Stomach smooth muscle (tissue), 2 donors: Measurements from ENCODE around the gene PGM2L1.
"Not testable (repeated sequence)": the region's sequence is repeated elsewhere in the genome, so short reads cannot be mapped to it uniquely, and the experiment has no call there.

Experiments
- H3K27ac ChIP-seq: one replicate; pipeline ENCODE4 v1.7.0; 2013; ENCODE audit warnings: mild to moderate bottlenecking, low read length, inconsistent platforms
- H3K27me3 ChIP-seq, 2 donors: one replicate each; pipeline ENCODE4 v1.7.0; 2013; ENCODE audit warnings: low read length in 2 of 2; ENCODE audit not compliant: insufficient read depth in 2 of 2, control insufficient read depth in 1 of 2
- H3K36me3 ChIP-seq, 2 donors: one replicate each; pipeline ENCODE4 v1.7.0; 2013; ENCODE audit warnings: low read length in 2 of 2; ENCODE audit not compliant: control insufficient read depth in 2 of 2, insufficient read depth in 2 of 2
- H3K4me1 ChIP-seq: one replicate; pipeline ENCODE4 v1.7.0; 2013; ENCODE audit warnings: low read length; ENCODE audit not compliant: control insufficient read depth, insufficient read depth
- H3K4me3 ChIP-seq, 2 donors: one replicate each; pipeline ENCODE4 v1.7.0; 2013; ENCODE audit warnings: low read length in 2 of 2
- H3K9ac ChIP-seq, 2 donors: one replicate each; pipeline ENCODE4 v1.7.0; 2013; ENCODE audit warnings: low read length in 2 of 2, mild to moderate bottlenecking in 1 of 2
- H3K9me3 ChIP-seq, 2 donors: one replicate each; pipeline ENCODE4 v1.7.0; 2013; ENCODE audit warnings: low read length in 2 of 2; ENCODE audit not compliant: control insufficient read depth in 2 of 2
- donor health status: healthy.
- donor health status: Pancreatic carcinoma.

PGM2L1 gene

DNA sequence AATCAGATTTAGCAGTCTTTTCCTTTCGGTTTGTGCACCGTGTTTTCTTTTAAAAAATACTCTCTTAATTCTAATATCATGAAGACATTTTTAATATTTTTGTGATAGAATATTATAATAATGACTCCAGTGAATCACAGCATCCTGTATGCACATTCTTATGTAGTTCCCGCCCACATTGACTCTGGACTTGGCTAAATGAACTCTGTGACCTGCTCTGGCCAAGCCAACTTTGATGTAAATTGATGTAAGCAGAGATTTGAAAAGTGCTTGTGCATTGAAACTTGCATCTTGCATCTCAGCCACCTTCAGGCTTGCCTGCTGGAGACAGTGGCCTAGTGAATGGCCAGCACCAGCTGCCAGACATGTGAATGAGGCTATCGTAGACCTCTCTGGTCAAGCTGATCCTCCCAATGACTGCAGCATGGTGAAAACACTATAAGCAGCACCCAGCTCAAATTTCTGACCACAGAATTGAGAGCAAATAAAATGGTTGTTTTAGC lies 29.2 kb upstream of the PGM2L1 start:
- Histone ChIP-seq H3K27me3 (no peaks in the 10 kb centered on the region), H3K4me3 (no peak overlapping the region), H3K9me3 (peaks cover 3 to 4% of the 10 kb centered on the region in 2 donors), H3K27ac (no peak overlapping the region), H3K9ac (no peak overlapping the region), H3K4me1 (no peaks in the 10 kb centered on the region), H3K36me3 (no peaks in the 10 kb centered on the region)

DNA sequence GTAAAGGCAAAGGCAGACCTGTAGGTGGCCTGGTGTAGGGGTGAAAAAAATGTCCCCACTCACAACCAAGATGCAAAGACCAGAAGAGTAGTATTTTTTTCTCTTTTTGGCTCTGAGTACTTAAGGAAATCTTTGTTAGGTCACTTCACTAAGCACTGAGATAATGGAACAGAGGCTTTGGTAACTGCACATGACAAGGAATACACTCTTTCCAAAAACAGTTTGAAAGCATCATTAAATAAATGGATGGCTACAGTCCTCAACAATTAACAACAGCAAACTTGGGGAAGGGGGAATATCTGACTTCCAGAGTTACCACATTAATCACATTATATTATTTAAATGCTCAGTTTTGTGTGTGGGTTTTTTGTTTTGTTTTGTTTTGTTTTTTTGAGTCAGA lies 26.9 kb upstream of the PGM2L1 start:
- no peaks in the 10 kb centered on the region for H3K36me3 ChIP-seq
- H3K27ac ChIP-seq: no peak overlapping the region
- no peak overlapping the region for H3K9ac ChIP-seq
- peaks cover 3 to 4% of the 10 kb centered on the region in 2 donors for H3K9me3 ChIP-seq
- H3K27me3 ChIP-seq: no peaks in the 10 kb centered on the region
- no peak overlapping the region for H3K4me3 ChIP-seq
- H3K4me1 ChIP-seq: no peaks in the 10 kb centered on the region

DNA sequence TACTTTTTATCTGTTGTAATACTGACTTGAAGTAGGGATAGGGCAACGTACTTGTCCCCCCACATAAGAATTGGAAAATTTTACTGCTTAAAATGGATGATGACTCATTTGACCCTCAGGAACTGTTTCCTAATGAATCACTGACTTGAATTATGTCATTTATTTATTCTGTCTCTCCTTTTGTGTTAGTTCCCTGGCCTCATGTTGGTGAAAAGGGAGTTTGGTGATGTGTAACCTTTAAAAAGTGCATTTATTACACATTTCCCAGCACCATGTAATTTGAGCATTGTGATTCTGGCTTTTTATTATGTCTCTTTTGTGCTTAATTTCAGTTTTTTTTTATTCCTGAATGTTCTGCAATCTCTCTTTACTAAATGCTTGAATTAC lies 20.3 kb upstream of the PGM2L1 start:
- Histone ChIP-seq H3K4me3 (no peak overlapping the region), H3K9ac (no peak overlapping the region), H3K27ac (no peak overlapping the region), H3K27me3 (no peaks in the 10 kb centered on the region), H3K9me3 (no peaks in the 10 kb centered on the region), H3K36me3 (no peaks in the 10 kb centered on the region), H3K4me1 (peaks cover 6% of the 10 kb centered on the region)

DNA sequence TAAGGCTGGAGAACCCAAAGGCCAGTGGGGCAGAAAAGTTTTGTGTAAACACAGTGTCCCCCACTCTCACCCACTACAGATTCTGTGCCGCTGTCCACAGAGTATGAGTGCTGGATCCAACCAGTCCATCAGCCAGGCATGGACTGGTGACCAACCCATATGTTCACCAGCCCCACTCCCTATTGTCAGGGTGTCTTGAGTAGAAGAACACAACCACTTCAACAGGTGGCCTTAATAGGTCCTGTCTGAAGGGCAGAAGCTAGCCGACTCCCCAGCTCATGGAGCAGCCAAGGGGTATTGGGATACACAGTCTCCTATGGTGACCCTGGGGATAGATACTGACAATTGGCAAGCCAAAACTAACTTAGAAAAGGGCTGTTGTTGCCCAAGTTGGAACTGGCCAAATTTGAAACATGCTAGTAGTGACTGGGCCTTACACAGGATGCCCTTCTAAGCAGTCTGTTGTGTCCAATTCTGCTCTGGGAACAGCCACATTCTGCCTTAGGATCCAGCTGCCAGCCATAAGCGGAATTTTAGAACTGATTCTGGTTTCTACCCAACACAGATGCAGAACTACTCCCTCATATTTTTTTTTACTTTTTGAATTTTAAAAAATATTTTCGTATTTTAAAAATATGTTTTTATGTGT lies 19.8 kb upstream of the PGM2L1 start:
- H3K4me3 ChIP-seq: no peak overlapping the region
- no peaks in the 10 kb centered on the region for H3K27me3 ChIP-seq
- peak overlapping the region; percentile 46 for H3K27ac ChIP-seq
- H3K9me3 ChIP-seq: no peaks in the 10 kb centered on the region
- H3K9ac ChIP-seq: no peak overlapping the region
- no peaks in the 10 kb centered on the region for H3K36me3 ChIP-seq
- H3K4me1 ChIP-seq: peaks cover 6% of the 10 kb centered on the region

DNA sequence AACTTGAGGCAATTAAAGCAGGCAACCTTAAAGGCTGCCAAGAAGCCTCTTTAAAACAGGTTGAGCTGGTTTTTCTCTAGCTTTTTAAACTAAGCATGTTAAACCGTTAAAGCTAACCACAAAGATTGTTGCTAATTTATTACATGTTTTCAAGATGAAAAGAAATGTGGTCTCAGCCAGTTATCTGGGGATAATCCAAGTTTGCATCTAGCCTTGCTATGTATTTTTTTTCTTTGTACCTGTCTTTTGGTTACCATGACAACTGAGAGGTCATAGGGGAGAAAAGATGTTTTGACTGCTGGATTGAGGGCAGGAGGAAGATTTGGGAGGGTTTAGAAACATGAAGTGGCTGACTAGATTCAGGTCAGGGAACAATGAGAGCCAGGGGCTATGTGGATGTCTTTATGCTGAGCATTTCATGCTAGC lies 19.2 kb upstream of the PGM2L1 start:
- Histone ChIP-seq H3K4me3 (no peak overlapping the region), H3K9me3 (no peaks in the 10 kb centered on the region), H3K27me3 (no peaks in the 10 kb centered on the region), H3K36me3 (no peaks in the 10 kb centered on the region), H3K27ac (peak overlapping the region; percentile 46), H3K4me1 (peaks cover 6% of the 10 kb centered on the region), H3K9ac (no peak overlapping the region)

DNA sequence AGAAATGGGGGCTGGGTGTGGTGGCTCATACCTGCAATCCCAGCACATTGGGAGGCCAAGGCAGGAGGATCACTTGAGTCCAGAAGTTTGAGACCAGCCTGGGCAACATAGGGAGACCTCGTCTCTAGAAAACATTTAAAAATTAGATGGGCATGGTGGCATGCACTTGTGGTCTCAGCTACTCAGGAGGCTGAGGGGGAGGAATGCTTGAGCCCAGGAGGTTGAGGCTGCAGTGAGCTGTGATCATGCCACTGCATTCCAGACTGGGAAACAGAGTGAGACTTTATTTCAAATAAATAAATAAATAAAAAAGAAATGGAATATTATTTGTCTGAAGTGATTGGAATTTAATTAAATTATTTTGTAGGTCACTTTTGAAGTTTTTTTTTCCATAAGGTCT lies 18.7 kb upstream of the PGM2L1 start:
- not testable (repeated sequence) for H3K27me3 ChIP-seq, H3K9ac ChIP-seq, H3K27ac ChIP-seq, H3K9me3 ChIP-seq, H3K4me1 ChIP-seq, H3K4me3 ChIP-seq, H3K36me3 ChIP-seq

DNA sequence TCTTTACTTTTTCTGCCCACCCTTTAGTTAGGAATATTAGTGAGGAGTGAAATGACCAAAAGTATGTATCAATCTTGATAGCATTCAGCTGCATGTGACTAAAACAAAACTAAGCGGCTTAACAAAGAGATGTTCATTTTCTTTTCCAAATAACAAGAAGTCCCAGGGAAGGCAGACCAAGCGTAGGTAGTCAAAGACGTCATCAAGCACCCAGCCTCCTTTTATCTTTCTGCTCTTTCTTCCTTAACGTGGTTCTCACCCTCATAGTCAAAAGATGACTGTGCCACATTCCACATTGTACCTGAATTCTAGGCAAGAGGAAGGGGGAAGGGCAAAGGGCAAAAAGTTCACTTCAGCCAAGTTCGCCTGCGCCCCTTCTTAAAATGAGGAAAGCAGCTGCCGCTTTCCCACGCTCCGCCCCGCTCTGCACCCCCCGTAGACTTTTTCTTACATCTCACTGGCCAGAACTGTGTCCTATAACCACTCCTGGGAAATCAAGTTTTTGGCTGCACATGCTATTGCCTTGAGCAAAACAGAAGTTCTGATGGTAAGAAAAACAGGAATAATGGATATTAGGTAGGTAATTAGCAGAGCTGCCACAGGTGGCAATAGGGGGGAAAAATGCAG lies 14.6 kb upstream of the PGM2L1 start:
- Histone ChIP-seq H3K9me3 (no peaks in the 10 kb centered on the region), H3K4me1 (peaks cover 5% of the 10 kb centered on the region), H3K27ac (no peak overlapping the region), H3K36me3 (no peaks in the 10 kb centered on the region), H3K27me3 (no peaks in the 10 kb centered on the region), H3K4me3 (no peak overlapping the region), H3K9ac (no peak overlapping the region)

DNA sequence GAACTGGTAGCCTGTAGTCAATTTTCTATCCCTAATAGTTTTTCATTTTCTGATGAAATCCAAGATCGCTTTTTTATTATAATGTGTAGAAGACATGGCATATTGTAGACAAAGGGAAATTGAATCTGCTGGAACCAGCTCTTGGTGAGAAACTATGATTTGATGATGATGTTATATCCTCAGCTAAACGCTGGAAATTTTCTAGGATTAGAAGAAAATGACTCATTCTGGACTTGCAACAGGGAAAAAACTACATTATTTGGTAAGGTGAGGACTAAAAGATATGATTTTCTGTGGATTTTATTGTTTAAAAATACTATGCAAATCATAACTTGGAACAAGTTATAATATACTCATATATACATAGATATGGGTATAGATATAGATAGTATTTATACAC lies 14.1 kb upstream of the PGM2L1 start:
- no peak overlapping the region for H3K27ac ChIP-seq
- H3K9ac ChIP-seq: no peak overlapping the region
- H3K9me3 ChIP-seq: no peaks in the 10 kb centered on the region
- H3K4me3 ChIP-seq: no peak overlapping the region
- no peaks in the 10 kb centered on the region for H3K36me3 ChIP-seq
- no peaks in the 10 kb centered on the region for H3K4me1 ChIP-seq
- H3K27me3 ChIP-seq: no peaks in the 10 kb centered on the region

DNA sequence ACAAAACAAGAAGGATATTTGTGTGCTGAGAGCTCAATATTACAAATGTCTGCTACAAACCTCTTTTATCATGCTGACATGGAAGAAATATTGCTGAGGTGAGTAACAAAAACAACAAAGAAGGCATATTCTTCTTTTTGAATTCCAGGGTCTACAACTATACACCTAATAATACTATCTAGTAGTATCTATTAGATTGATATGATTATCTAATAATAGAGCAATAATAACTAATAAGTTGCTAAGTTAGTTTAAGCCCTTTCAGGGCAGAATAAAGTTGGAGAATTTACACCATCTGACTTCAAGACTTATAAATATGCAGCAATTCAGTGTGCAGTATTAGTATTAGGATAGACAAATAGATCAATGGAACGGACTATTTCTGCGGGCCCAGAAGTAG lies 11.4 kb upstream of the PGM2L1 start:
- Histone ChIP-seq H3K4me1 (no peaks in the 10 kb centered on the region), H3K9me3 (no peaks in the 10 kb centered on the region), H3K36me3 (no peaks in the 10 kb centered on the region), H3K4me3 (no peak overlapping the region), H3K27me3 (no peaks in the 10 kb centered on the region), H3K27ac (no peak overlapping the region), H3K9ac (no peak overlapping the region)

DNA sequence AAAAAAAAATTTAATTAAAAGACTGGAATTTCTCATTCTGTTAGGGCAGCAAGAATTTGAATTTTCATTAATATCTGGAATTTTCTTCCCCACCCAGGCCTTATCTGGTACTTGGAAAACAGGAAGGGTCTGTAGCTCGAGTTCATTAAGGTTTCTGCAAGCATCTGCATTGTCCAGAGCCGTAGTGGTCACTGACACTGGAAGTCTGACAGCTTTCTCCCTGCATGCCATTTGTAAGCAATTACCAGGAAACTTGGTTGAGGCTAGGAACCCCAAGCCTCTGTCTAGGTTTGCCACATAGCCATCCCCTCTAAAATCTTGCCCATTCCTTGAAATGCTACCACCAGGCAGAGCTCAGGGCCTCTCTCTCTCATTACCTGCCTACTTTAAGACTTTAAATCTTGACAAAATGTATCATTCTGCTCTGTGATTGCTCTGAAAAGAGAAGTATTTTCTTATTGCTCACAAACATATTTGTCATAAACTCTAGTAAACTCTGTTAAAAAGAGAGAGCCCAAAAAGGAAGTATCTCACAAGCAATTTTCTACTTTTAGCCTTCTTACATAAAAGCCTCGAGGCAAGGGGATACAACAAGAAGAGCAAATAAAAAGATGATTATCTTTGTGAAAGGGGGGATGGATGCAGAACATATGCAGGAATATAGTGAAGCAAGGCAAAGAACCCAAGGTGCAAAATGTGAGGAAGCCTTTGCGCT lies 5.5 kb upstream of the PGM2L1 start:
- Histone ChIP-seq H3K9ac (no peak overlapping the region), H3K27me3 (no peaks in the 10 kb centered on the region), H3K36me3 (no peaks in the 10 kb centered on the region), H3K27ac (no peak overlapping the region), H3K4me3 (no peak overlapping the region), H3K4me1 (no peaks in the 10 kb centered on the region), H3K9me3 (no peaks in the 10 kb centered on the region)

DNA sequence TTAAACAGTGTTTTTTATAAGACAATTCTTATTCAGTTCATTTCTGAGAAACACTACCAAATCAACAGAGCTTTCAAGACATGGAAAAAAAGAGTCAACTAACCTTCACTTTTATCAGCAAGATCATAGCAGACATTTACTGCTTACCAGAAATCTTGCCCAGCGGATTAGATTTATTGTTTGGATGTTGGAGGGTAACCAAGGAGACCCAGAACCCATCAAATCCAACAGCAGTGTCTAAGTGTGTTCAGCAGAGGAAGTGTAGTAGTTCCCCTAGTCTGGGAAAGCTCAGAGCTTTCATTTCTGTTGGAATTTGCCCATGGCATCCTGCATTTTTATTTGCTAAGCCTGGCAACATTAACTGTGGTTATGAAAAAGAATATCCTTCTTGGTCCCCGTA lies 2.4 kb upstream of the PGM2L1 start:
- Histone ChIP-seq H3K27me3 (no peaks in the 10 kb centered on the region), H3K27ac (no peak overlapping the region), H3K4me1 (peaks cover 8% of the 10 kb centered on the region), H3K9me3 (no peaks in the 10 kb centered on the region), H3K4me3 (no peak overlapping the region), H3K36me3 (no peaks in the 10 kb centered on the region), H3K9ac (no peak overlapping the region)
